ENCODE results near the gene NT5C3A. TPM values are rescaled to one million over a fixed set of nuclear protein-coding genes. Genes with fewer than 3 reads are reported as not detected.
"Not testable (repeated sequence)": the region's sequence is repeated elsewhere in the genome, so short reads cannot be mapped to it uniquely, and the experiment has no call there.

Gene NT5C3A
- total RNA-seq, 2 donors from 2014 or later, result 17.5 to 22.1 TPM

DNA sequence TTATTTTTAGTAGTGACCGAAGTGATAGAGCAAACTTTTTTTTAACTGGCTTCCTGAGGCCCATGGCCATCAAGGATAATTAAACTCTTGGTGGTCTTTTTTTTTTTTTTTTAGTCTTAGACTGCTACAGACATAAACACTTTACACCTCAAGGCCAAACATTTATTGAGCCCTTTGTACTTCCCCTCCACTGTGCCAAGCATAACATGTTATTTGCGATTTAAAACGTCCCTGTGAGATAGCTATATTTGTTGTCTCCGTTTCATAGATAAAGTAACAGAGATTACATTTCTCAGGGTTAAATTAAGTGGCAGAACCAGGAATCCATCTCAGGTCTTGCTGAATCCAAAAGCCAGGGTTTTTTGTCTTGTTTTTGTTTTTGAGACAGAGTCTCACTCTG lies 63.2 kb downstream of the NT5C3A start:
- not testable (repeated sequence) for H3K9me3 Mint-ChIP-seq; H3K27me3 Mint-ChIP-seq (ENCODE audit: insufficient read depth); H3K36me3 ChIP-seq (ENCODE audit: control insufficient read depth, insufficient read depth, low read length); H3K27me3 ChIP-seq (ENCODE audit: control insufficient read depth, insufficient read depth, low read length, poor library complexity, severe bottlenecking); H3K36me3 Mint-ChIP-seq (ENCODE audit: low read depth); H3K9me3 ChIP-seq (ENCODE audit: control insufficient read depth, low read length); H3K4me3 Mint-ChIP-seq; H3K4me1 ChIP-seq (ENCODE audit: control insufficient read depth, insufficient read depth, low read length); H3K9ac ChIP-seq (ENCODE audit: extremely low read depth, low read length, poor library complexity, severe bottlenecking); DNase-seq; H3K27ac Mint-ChIP-seq; H3K27ac ChIP-seq (ENCODE audit: low read depth, low read length); H3K4me3 ChIP-seq (ENCODE audit: low read length)
- WGBS, 2 experiments (ENCODE audit: insufficient coverage in 1 of 2, insufficient read length in 1 of 2), result 86% methylated on average over 3 to 4 of the region's 4 CpGs
- H3K4me1 Mint-ChIP-seq, result peaks cover 14% of the 10 kb centered on the region

DNA sequence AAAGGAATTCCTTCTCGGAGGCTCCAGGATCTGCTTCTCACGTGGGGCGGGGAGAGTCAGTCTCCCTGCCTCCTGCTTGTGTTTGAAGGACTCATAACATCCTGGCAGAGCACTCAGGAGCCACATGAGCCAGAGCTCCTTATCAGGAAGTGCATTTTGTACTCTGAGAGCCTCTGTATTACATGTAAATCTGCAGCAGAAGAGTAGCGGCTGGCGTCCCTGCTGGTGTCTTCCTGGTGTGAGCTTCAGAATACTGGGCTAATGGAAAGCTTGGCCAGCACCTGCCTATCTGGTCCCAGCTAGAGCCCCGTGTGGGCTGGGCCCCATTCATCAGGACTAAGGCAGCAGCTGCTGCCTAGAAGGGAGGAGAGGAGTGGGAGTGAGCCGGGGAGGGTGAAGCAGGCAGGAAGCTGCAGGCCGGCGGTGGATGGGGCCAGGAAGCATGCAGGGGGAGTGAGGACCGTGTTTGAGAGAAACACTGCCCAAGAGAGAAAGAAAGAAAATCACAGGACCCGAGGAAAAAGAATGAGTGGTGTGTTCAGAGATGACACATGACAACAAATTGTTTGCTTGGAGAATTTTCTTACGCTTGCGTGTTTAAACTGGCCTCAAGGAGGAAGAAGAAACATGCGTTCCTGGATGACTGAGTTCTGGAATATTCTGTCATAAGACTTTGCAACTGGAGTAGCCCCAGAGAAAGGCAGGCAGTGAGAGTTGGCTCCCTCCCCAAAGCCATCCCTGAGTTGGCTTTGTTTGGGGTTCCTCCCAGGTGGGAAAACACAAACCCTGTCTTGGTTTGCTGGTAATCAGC lies 64.0 kb downstream of the NT5C3A start:
- not testable (repeated sequence) for H3K4me1 ChIP-seq (ENCODE audit: control insufficient read depth, insufficient read depth, low read length); H3K9ac ChIP-seq (ENCODE audit: extremely low read depth, low read length, poor library complexity, severe bottlenecking); H3K9me3 Mint-ChIP-seq; H3K4me3 ChIP-seq (ENCODE audit: low read length); H3K36me3 ChIP-seq (ENCODE audit: control insufficient read depth, insufficient read depth, low read length); H3K9me3 ChIP-seq (ENCODE audit: control insufficient read depth, low read length); H3K36me3 Mint-ChIP-seq (ENCODE audit: low read depth); H3K27me3 ChIP-seq (ENCODE audit: control insufficient read depth, insufficient read depth, low read length, poor library complexity, severe bottlenecking); H3K27me3 Mint-ChIP-seq (ENCODE audit: insufficient read depth); H3K4me3 Mint-ChIP-seq
- DNase-seq, result peak; percentile 59
- Mint-ChIP-seq H3K4me1 (peaks cover 14% of the 10 kb centered on the region), H3K27ac (peak overlapping the region; percentile 73)
- 42 to 48% methylated on average over 7 to 14 of the region's 14 CpGs for WGBS, 2 experiments (ENCODE audit: insufficient coverage in 1 of 2, insufficient read length in 1 of 2)
- H3K27ac ChIP-seq (ENCODE audit: low read depth, low read length), result peak overlapping the region; percentile 84

DNA sequence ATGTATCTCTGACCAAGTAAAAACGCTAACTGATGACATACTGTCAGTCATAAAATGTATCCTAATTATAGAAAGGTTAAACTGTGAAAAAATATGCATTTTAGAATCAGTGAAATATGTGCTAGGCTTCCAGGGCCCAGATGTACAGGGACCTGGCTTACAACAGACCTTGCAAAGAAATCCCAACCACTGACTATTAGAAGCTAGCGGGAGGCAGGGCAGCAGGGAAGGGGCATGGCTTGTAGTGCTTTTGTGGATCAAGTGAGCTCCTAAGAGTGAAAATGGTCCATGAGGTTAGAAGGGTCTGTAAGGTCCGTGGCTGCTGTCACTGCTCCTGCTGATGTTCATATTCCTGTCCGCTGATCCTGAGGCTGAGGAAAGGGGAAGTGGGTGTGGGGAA lies 64.6 kb downstream of the NT5C3A start:
- not testable (repeated sequence) for H3K9ac ChIP-seq (ENCODE audit: extremely low read depth, low read length, poor library complexity, severe bottlenecking); H3K9me3 Mint-ChIP-seq; H3K4me3 ChIP-seq (ENCODE audit: low read length); H3K27me3 Mint-ChIP-seq (ENCODE audit: insufficient read depth); DNase-seq; H3K4me3 Mint-ChIP-seq; H3K36me3 ChIP-seq (ENCODE audit: control insufficient read depth, insufficient read depth, low read length); H3K36me3 Mint-ChIP-seq (ENCODE audit: low read depth); H3K27me3 ChIP-seq (ENCODE audit: control insufficient read depth, insufficient read depth, low read length, poor library complexity, severe bottlenecking); H3K4me1 ChIP-seq (ENCODE audit: control insufficient read depth, insufficient read depth, low read length); H3K27ac Mint-ChIP-seq; H3K9me3 ChIP-seq (ENCODE audit: control insufficient read depth, low read length)
- peaks cover 14% of the 10 kb centered on the region for H3K4me1 Mint-ChIP-seq
- WGBS, 2 experiments (ENCODE audit: insufficient coverage in 1 of 2, insufficient read length in 1 of 2), result 77 to 80% methylated on average over 1 to 3 of the region's 4 CpGs
- peak overlapping the region; percentile 84 for H3K27ac ChIP-seq (ENCODE audit: low read depth, low read length)

DNA sequence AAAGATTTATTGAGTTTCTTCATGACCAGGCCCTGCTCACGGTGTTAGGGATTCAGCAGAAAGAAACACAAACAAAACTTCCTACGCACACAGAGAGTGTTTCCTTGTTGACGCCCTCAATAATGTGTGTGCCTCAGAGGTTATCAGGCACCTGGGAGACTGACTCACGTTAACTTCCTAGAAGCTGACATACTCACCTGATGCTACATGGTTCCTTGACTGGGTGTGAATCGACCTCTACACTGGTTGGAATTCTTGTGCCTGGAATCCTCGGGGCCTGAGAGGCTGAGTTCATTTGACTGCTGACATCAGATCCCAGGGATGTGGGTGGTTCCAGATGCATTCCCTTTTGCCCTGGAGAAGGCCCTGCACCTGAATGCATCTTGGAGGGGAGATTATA lies 69.8 kb downstream of the NT5C3A start:
- H3K4me3 ChIP-seq (ENCODE audit: low read length); DNase-seq; H3K27me3 Mint-ChIP-seq (ENCODE audit: insufficient read depth); H3K9ac ChIP-seq (ENCODE audit: extremely low read depth, low read length, poor library complexity, severe bottlenecking); H3K27me3 ChIP-seq (ENCODE audit: control insufficient read depth, insufficient read depth, low read length, poor library complexity, severe bottlenecking); H3K4me3 Mint-ChIP-seq; H3K4me1 ChIP-seq (ENCODE audit: control insufficient read depth, insufficient read depth, low read length); H3K9me3 Mint-ChIP-seq; H3K27ac Mint-ChIP-seq; H3K27ac ChIP-seq (ENCODE audit: low read depth, low read length); H3K36me3 Mint-ChIP-seq (ENCODE audit: low read depth); H3K36me3 ChIP-seq (ENCODE audit: control insufficient read depth, insufficient read depth, low read length); H3K9me3 ChIP-seq (ENCODE audit: control insufficient read depth, low read length); H3K4me1 Mint-ChIP-seq: not testable (repeated sequence)
- 80 to 92% methylated on average over 1 to 5 of the region's 6 CpGs for WGBS, 2 experiments (ENCODE audit: insufficient coverage in 1 of 2, insufficient read length in 1 of 2)

DNA sequence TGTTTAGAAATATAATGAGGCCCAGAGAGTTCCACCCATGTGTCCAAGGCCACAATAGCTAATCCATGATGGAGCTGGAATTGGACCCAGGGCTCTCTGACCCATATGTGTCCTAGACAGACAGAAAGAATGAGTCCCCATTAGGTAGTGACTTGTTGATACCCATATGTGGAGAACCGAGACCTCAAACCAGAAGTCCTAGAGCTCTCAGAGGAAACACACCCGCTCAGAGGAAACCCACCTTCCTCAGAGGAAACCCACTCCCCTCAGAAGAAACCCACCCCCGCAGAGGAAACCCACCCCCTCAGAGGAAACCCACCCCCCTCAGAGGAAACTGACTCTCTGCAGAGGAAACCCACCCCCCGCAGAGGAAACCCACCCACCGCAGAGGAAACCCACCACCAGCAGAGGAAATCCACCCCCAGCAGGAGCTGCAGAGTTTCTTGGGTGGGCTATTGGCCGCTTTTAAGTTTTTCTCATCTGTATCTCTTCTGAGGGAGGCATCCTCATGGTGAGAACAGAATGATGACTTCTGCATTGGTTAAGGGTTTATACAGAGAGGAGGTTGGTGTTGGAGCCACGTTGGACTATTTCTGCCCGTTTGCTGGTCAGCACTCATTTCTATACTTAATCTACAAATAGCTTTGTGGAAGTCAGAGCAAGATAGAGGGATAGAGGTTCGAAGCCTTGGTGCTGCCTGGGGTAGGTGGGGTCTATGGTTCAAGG lies 70.4 kb downstream of the NT5C3A start:
- not testable (repeated sequence) for H3K4me3 ChIP-seq (ENCODE audit: low read length); H3K36me3 ChIP-seq (ENCODE audit: control insufficient read depth, insufficient read depth, low read length); H3K27ac Mint-ChIP-seq; H3K27me3 Mint-ChIP-seq (ENCODE audit: insufficient read depth); H3K36me3 Mint-ChIP-seq (ENCODE audit: low read depth); H3K27me3 ChIP-seq (ENCODE audit: control insufficient read depth, insufficient read depth, low read length, poor library complexity, severe bottlenecking); H3K4me1 Mint-ChIP-seq; H3K27ac ChIP-seq (ENCODE audit: low read depth, low read length); H3K4me3 Mint-ChIP-seq; H3K9ac ChIP-seq (ENCODE audit: extremely low read depth, low read length, poor library complexity, severe bottlenecking); H3K9me3 ChIP-seq (ENCODE audit: control insufficient read depth, low read length); H3K9me3 Mint-ChIP-seq; DNase-seq; H3K4me1 ChIP-seq (ENCODE audit: control insufficient read depth, insufficient read depth, low read length)
- WGBS, 2 experiments (ENCODE audit: insufficient coverage in 1 of 2, insufficient read length in 1 of 2), result 98% methylated on average over 5 of the region's 9 CpGs; no CpG with 5 or more reads in 1 of the 2 experiments

DNA sequence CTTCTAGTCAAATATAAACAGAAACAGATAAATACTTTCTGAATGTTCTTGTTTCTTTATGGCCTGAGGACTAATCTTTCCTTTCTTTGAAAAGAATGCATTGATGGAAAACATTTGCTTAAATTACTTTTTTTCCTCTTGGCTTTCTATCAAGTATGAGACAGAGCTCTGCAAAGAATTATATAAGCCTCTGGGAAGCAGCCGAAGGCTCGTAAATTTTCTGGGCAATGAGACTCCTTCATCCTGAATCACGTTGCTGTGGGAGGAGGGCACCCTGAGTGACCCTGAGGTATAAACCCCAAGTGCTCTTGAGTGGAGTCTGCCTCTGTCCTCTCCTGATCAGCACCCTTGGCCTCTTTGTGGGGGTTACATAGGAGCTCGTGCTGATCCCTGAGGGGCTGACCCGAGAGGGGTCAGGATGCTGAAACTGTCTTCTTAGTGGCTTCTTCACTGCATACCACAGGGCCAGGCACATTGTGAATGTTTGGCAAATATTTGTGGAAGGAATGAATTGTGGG lies 71.4 kb downstream of the NT5C3A start:
- H3K4me1 ChIP-seq (ENCODE audit: control insufficient read depth, insufficient read depth, low read length); H3K4me3 ChIP-seq (ENCODE audit: low read length); H3K4me1 Mint-ChIP-seq; H3K36me3 ChIP-seq (ENCODE audit: control insufficient read depth, insufficient read depth, low read length); H3K27ac ChIP-seq (ENCODE audit: low read depth, low read length); DNase-seq; H3K9me3 Mint-ChIP-seq; H3K4me3 Mint-ChIP-seq; H3K27ac Mint-ChIP-seq; H3K9ac ChIP-seq (ENCODE audit: extremely low read depth, low read length, poor library complexity, severe bottlenecking); H3K9me3 ChIP-seq (ENCODE audit: control insufficient read depth, low read length); H3K27me3 ChIP-seq (ENCODE audit: control insufficient read depth, insufficient read depth, low read length, poor library complexity, severe bottlenecking); H3K36me3 Mint-ChIP-seq (ENCODE audit: low read depth); H3K27me3 Mint-ChIP-seq (ENCODE audit: insufficient read depth): not testable (repeated sequence)
- WGBS, 2 experiments (ENCODE audit: insufficient coverage in 1 of 2, insufficient read length in 1 of 2), result 92% methylated on average over 3 of the region's 5 CpGs; no CpG with 5 or more reads in 1 of the 2 experiments

Measured in endodermal cell (in vitro differentiated cells).